NCI-H345 treated with DMSO at 0.1 percent for 48 hours (cell line): ENCODE measurements around the gene SNTG2.
"Not testable (repeated sequence)": the region's sequence is repeated elsewhere in the genome, so short reads cannot be mapped to it uniquely, and the experiment has no call there.

ENCODE experiments used
- DNase-seq: peaks from one replicate; lab custom pipeline; 2025; ENCODE audit not compliant: unreplicated experiment; lab: John Stamatoyannopoulos, UW

SNTG2 gene

GRCh38 chr2:1088192-1088860 lies 137.7 kb downstream of the SNTG2 start:
- DNase-seq: no peak

GRCh38 chr2:1088940-1089339 lies 138.3 kb downstream of the SNTG2 start:
- no peak for DNase-seq

- DNase-seq: no peak
Measured at GRCh38 chr2:1091895-1092585, 141.4 kb downstream of the SNTG2 start.

GRCh38 chr2:1093668-1094067 lies 143.0 kb downstream of the SNTG2 start:
- DNase-seq: not testable (repeated sequence)

GRCh38 chr2:1097101-1097500 lies 146.5 kb downstream of the SNTG2 start:
- DNase-seq: no peak

GRCh38 chr2:1099418-1099817 lies 148.8 kb downstream of the SNTG2 start:
- DNase-seq: no peak

- DNase-seq: no peak
Measured at GRCh38 chr2:1101011-1101782, 150.5 kb downstream of the SNTG2 start.

GRCh38 chr2:1101982-1102590 lies 151.4 kb downstream of the SNTG2 start:
- no peak for DNase-seq

- no peak for DNase-seq
Measured at GRCh38 chr2:1104364-1104763, 153.7 kb downstream of the SNTG2 start.

- not testable (repeated sequence) for DNase-seq
Measured at GRCh38 chr2:1106344-1106743, 155.7 kb downstream of the SNTG2 start.

GRCh38 chr2:1115843-1116539 lies 165.3 kb downstream of the SNTG2 start:
- DNase-seq: no peak

- DNase-seq: no peak
Measured at GRCh38 chr2:1117569-1117968, 166.9 kb downstream of the SNTG2 start.

- DNase-seq: no peak
Measured at GRCh38 chr2:1125217-1125616, 174.6 kb downstream of the SNTG2 start.

- DNase-seq: no peak
Measured at GRCh38 chr2:1125633-1126370, 175.2 kb downstream of the SNTG2 start.

- no peak for DNase-seq
Measured at GRCh38 chr2:1129982-1130381, 179.3 kb downstream of the SNTG2 start.

- no peak for DNase-seq
Measured at GRCh38 chr2:1130922-1131321, 180.3 kb downstream of the SNTG2 start.

GRCh38 chr2:1132328-1132969 lies 181.8 kb downstream of the SNTG2 start:
- peak; percentile 95 for DNase-seq

- not testable (repeated sequence) for DNase-seq
Measured at GRCh38 chr2:1133896-1134295, 183.2 kb downstream of the SNTG2 start.

GRCh38 chr2:1134629-1135028 lies 184.0 kb downstream of the SNTG2 start:
- DNase-seq: no peak

- no peak for DNase-seq
Measured at GRCh38 chr2:1136067-1136466, 185.4 kb downstream of the SNTG2 start.
